ENCODE measurements around the gene SP5. TPM values are rescaled to one million over a fixed set of nuclear protein-coding genes. Genes with fewer than 3 reads are reported as not detected.
"Not testable (repeated sequence)": the region's sequence is repeated elsewhere in the genome, so short reads cannot be mapped to it uniquely, and the experiment has no call there.

SP5 gene
- total RNA-seq, 2 experiments from 2014 or later = not detected

DNA sequence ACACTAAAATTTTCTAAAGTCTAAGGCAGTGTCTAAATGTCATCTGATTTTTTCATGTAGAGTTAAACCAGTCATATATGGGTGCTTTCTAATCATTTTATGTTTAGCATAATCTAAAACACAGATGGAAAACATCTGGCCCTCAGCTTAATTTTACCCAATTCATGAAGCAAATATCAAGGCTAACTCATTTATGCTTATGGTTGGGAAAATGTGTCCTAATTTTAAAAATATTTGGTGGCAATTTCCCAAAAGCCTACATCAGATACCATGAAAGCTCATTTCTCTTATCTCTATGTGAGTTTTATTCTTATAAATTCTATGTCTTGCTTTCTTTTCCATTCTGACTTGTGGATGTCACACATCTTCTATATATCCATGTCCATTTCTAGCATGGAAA lies 7.2 kb downstream of the SP5 start:
- Histone ChIP-seq H3K4me3 (ENCODE audit: low read length) (no peak overlapping the region), H3K4me1 (ENCODE audit: insufficient read depth, low read length) (peaks cover 7% of the 10 kb centered on the region), H3K36me3 (ENCODE audit: insufficient read depth, low read length) (no peaks in the 10 kb centered on the region), H3K27me3 (ENCODE audit: control insufficient read depth in 1 of 2, insufficient read depth in 2 of 2, low read length in 2 of 2) (peaks cover 33 to 67% of the 10 kb centered on the region in 2 experiments), H3K9me3 (ENCODE audit: control insufficient read depth in 1 of 2, insufficient read depth in 1 of 2, low read length in 2 of 2) (peaks cover 0 to 2% of the 10 kb centered on the region in 2 experiments), H3K27ac (ENCODE audit: low read depth in 1 of 2, low read length in 2 of 2) (no peak overlapping the region)
- ATAC-seq (ENCODE audit: poor library complexity) = no peak
- ChIA-PET POLR2A (no interaction called here), CTCF (no interaction called here)
- intact Hi-C loops (cut with DNase I, micrococcal nuclease) = no loop called here
- TF ChIP-seq, protein P1, sequence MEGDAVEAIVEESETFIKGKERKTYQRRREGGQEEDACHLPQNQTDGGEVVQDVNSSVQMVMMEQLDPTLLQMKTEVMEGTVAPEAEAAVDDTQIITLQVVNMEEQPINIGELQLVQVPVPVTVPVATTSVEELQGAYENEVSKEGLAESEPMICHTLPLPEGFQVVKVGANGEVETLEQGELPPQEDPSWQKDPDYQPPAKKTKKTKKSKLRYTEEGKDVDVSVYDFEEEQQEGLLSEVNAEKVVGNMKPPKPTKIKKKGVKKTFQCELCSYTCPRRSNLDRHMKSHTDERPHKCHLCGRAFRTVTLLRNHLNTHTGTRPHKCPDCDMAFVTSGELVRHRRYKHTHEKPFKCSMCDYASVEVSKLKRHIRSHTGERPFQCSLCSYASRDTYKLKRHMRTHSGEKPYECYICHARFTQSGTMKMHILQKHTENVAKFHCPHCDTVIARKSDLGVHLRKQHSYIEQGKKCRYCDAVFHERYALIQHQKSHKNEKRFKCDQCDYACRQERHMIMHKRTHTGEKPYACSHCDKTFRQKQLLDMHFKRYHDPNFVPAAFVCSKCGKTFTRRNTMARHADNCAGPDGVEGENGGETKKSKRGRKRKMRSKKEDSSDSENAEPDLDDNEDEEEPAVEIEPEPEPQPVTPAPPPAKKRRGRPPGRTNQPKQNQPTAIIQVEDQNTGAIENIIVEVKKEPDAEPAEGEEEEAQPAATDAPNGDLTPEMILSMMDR (IDR thresholded peaks at IDR 0.05) = no peak
- Mint-ChIP-seq H3K36me3 (ENCODE audit: low read depth) (no peaks in the 10 kb centered on the region), H3K27ac (no peak overlapping the region), H3K4me3 (no peak overlapping the region), H3K9me3 (no peaks in the 10 kb centered on the region), H3K4me1 (ENCODE audit: low read depth) (peaks cover 13% of the 10 kb centered on the region), H3K27me3 (peaks cover 79% of the 10 kb centered on the region)
- no peak for DNase-seq

DNA sequence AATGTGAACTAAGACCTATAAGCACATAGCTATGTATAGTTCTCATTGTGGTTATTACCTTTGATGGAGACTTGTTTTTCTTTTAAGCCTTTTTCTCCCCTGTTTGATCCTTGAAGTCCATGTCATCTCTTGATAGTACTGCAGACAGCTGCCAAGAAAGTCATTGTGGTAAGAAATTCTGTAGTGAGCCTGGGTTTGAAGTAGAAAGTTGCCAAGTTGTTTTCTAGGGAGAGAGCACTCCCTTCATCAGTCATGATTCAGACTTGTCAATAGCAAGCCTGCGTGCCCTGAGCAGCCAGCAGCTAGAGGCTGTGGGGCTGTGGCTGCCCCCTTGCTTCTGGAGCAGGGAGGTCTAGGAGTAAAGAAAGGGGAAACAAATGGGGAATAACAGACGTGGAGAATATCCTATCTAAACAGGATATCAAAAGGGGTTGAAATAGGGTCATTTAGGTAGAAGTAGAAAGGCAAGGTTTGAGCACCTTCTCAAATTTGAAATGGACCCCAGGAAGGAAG lies 8.4 kb downstream of the SP5 start:
- H3K27ac ChIP-seq (ENCODE audit: low read depth in 1 of 2, low read length in 2 of 2) = no peak overlapping the region
- H3K27me3 Mint-ChIP-seq = peaks cover 79% of the 10 kb centered on the region
- peaks cover 1% of the 10 kb centered on the region for H3K4me1 Mint-ChIP-seq (ENCODE audit: low read depth)
- TF ChIP-seq, protein P1 (IDR thresholded peaks at IDR 0.05) = no peak
- POLR2A ChIA-PET = no interaction called here
- no peaks in the 10 kb centered on the region for H3K4me1 ChIP-seq (ENCODE audit: insufficient read depth, low read length)
- CTCF ChIA-PET = no interaction called here
- H3K36me3 ChIP-seq (ENCODE audit: insufficient read depth, low read length) = no peaks in the 10 kb centered on the region
- peaks cover 29 to 61% of the 10 kb centered on the region in 2 experiments for H3K27me3 ChIP-seq (ENCODE audit: control insufficient read depth in 1 of 2, insufficient read depth in 2 of 2, low read length in 2 of 2)
- H3K4me3 Mint-ChIP-seq = no peak overlapping the region
- DNase-seq (no peak), ATAC-seq (ENCODE audit: poor library complexity) (no peak)
- no peak overlapping the region for H3K4me3 ChIP-seq (ENCODE audit: low read length)
- intact Hi-C loops (cut with DNase I, micrococcal nuclease) = no loop called here
- H3K9me3 ChIP-seq (ENCODE audit: control insufficient read depth in 1 of 2, insufficient read depth in 1 of 2, low read length in 2 of 2) = no peaks in the 10 kb centered on the region
- peaks cover 2% of the 10 kb centered on the region for H3K9me3 Mint-ChIP-seq
- no peaks in the 10 kb centered on the region for H3K36me3 Mint-ChIP-seq (ENCODE audit: low read depth)
- H3K27ac Mint-ChIP-seq = no peak overlapping the region

DNA sequence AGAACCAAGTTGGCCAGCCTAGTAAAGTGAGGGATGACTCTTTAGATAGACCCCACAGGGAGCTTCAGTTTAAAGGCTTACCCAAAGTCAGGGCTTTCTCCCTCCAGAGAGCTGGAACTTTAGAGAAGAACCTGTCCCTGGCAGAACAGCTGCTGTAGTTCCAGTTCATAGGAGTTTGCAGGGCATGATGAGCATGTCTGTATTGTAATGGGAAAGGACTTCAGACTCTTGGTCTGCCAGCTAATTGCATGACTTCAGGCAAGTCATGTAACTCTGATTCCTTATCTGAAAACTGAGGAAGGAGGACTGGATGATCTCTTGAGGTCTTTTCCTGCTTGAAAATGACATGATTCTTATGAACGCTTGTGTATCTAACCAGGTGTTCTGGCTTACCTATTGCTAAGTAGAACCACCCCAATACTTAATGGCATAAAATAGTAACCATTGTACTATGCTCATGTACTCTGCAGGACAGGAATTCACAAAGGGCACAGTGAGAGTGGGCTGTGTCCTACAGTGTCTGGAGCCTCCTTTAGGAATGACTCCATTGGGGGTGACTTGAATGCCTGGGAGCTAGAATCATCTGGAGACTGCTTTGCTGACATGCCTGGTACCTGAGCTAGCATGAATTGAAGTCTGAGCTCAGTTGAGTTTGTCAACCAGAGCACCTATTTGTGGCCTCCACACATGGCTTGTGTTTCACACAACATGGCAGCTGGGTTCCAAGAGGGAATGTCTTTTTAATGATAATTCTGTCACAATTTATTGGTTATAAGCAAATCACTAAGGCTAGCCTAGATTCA lies 18.9 kb downstream of the SP5 start:
- peaks cover 0 to 5% of the 10 kb centered on the region in 2 experiments for H3K9me3 ChIP-seq (ENCODE audit: control insufficient read depth in 1 of 2, insufficient read depth in 1 of 2, low read length in 2 of 2)
- Mint-ChIP-seq H3K27ac (no peak overlapping the region), H3K4me3 (no peak overlapping the region), H3K27me3 (peaks cover 38% of the 10 kb centered on the region), H3K36me3 (ENCODE audit: low read depth) (no peaks in the 10 kb centered on the region), H3K9me3 (no peaks in the 10 kb centered on the region), H3K4me1 (ENCODE audit: low read depth) (no peaks in the 10 kb centered on the region)
- ATAC-seq (ENCODE audit: poor library complexity) (no peak), DNase-seq (no peak)
- no peak overlapping the region for H3K27ac ChIP-seq (ENCODE audit: low read depth in 1 of 2, low read length in 2 of 2)
- ChIA-PET POLR2A (no interaction called here), CTCF (no interaction called here)
- intact Hi-C loops (cut with DNase I, micrococcal nuclease) = no loop called here
- TF ChIP-seq, protein P1 (IDR thresholded peaks at IDR 0.05) = no peak
- no peaks in the 10 kb centered on the region for H3K36me3 ChIP-seq (ENCODE audit: insufficient read depth, low read length)
- peaks cover 0 to 6% of the 10 kb centered on the region in 2 experiments for H3K27me3 ChIP-seq (ENCODE audit: control insufficient read depth in 1 of 2, insufficient read depth in 2 of 2, low read length in 2 of 2)
- H3K4me1 ChIP-seq (ENCODE audit: insufficient read depth, low read length) = no peaks in the 10 kb centered on the region
- H3K4me3 ChIP-seq (ENCODE audit: low read length) = no peak overlapping the region

DNA sequence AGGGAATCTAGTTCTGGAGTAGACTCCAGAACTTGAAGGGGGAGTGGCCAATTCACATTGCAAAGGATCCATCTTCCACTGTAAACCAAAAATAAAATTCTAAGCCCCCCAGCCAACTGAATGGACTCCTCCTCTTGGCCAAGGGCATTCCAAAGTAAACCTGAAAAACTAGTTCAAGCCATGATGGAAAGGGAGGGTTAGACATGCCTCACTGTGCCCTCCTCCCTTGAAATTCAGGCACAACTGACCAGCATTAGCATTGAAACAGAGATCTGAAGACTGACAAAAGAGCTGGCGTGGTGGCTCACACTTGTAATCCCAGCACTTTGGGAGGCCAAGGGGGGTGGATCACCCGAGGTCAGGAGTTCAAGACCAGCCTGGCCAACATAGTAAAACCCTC lies 19.5 kb downstream of the SP5 start:
- H3K4me1 Mint-ChIP-seq (ENCODE audit: low read depth); H3K27me3 ChIP-seq (ENCODE audit: control insufficient read depth in 1 of 2, insufficient read depth in 2 of 2, low read length in 2 of 2); H3K9me3 ChIP-seq (ENCODE audit: control insufficient read depth in 1 of 2, insufficient read depth in 1 of 2, low read length in 2 of 2); POLR2A ChIA-PET; H3K4me1 ChIP-seq (ENCODE audit: insufficient read depth, low read length); DNase-seq; H3K4me3 ChIP-seq (ENCODE audit: low read length); H3K36me3 ChIP-seq (ENCODE audit: insufficient read depth, low read length); intact Hi-C loops (cut with DNase I, micrococcal nuclease); H3K4me3 Mint-ChIP-seq; H3K27ac ChIP-seq (ENCODE audit: low read depth in 1 of 2, low read length in 2 of 2); H3K27ac Mint-ChIP-seq; CTCF ChIA-PET; H3K36me3 Mint-ChIP-seq (ENCODE audit: low read depth); H3K9me3 Mint-ChIP-seq; ATAC-seq (ENCODE audit: poor library complexity): not testable (repeated sequence)
- H3K27me3 Mint-ChIP-seq = peaks cover 33% of the 10 kb centered on the region
